Gastrocnemius medialis (tissue), 4 donors: ENCODE results near the gene PRCC.

Source experiments
- CTCF ChIP-seq, 5 experiments: fragments of 450-650 bp in 3 of 5; fragments of 200-600 bp in 2 of 5; sonication (generic) in 2 of 5; IDR thresholded peaks in 4 of 5; conservative IDR thresholded peaks in 1 of 5; 1 replicate in 4 of 5; 2 replicates in 1 of 5; pipeline ENCODE4 v1.5.1; 2016 to 2019; ENCODE audit warnings: antibody characterized with exemption in 5 of 5, mild to moderate bottlenecking in 3 of 5, moderate library complexity in 3 of 5
- POLR2A ChIP-seq, 2 donors: fragments of 450-650 bp; IDR thresholded peaks; one replicate each; pipeline ENCODE4 v1.6.1; 2017; ENCODE audit warnings: antibody characterized with exemption in 2 of 2, mild to moderate bottlenecking in 2 of 2, moderate library complexity in 2 of 2

- TF ChIP-seq CTCF (IDR thresholded peaks at IDR 0.05 in 4 of 5, conservative IDR thresholded peaks at IDR 0.05 in 1 of 5) (no peak), POLR2A (IDR thresholded peaks at IDR 0.05) (no peak)
Observed at GRCh38 chr1:156743367-156744302, 23.7 kb upstream of the PRCC start.
